Astrocyte of the spinal cord (primary cell): ENCODE results near the gene REX1BD.

Source experiments
- DNase-seq: peaks from one replicate; pipeline ENCODE4 v3.0.0; 2011; ENCODE audit warnings: low read depth, low spot score
- H3K4me3 ChIP-seq: 2 replicates; pipeline ENCODE4 v1.5.1; 2011; ENCODE audit warnings: low read depth, mild to moderate bottlenecking, low read length, moderate library complexity
- in situ Hi-C: cut with HindIII; loops from 2 replicates; pipeline ENCODE4 v1.10.0; 2017; ENCODE audit warnings: low sequenced_read_pairs
- TF ChIP-seq, protein P1 (sequence below): IDR thresholded peaks from 2 replicates; pipeline ENCODE4 v1.5.1; 2012; ENCODE audit warnings: low read depth, mild to moderate bottlenecking, low read length, inconsistent platforms

The REX1BD gene

DNA sequence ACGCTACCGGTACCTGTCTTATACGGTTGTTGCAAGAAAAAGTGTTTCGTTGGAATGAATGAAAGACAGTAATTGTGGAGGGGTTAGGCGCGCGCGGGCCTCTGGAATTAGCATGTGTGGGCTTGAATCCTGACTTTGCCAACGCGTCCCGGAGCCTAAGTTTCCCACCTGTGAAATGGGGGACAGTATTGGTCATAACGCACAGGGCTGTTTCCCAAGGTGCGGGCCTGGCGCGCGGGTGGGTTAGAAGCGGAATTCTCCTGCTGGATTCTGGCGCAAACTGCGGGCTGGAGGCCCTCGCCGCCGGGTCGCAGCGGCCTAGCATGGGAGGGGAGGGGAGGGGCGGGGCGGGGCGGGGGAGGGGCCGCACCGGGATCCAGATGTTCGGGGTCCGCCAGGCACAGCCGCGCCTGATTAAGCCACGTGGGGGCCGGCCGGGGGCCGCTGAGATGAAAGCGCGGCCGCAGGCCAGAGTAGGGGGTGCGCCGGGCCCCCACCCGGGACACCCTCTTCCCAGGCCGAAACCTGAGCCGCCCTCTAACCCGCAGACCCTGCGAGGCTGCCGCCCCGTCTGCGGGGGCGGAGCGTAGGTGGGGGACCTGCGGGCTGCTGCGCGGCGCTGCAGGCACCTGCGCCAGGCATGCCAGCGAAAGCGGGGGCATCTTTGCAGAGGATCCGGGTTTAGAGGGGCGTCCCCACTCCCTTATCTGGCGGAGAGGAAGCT lies 22.9 kb downstream of the REX1BD start:
- H3K4me3 ChIP-seq = no peak overlapping the region
- in situ Hi-C loops = no loop called here
- TF ChIP-seq, protein P1, sequence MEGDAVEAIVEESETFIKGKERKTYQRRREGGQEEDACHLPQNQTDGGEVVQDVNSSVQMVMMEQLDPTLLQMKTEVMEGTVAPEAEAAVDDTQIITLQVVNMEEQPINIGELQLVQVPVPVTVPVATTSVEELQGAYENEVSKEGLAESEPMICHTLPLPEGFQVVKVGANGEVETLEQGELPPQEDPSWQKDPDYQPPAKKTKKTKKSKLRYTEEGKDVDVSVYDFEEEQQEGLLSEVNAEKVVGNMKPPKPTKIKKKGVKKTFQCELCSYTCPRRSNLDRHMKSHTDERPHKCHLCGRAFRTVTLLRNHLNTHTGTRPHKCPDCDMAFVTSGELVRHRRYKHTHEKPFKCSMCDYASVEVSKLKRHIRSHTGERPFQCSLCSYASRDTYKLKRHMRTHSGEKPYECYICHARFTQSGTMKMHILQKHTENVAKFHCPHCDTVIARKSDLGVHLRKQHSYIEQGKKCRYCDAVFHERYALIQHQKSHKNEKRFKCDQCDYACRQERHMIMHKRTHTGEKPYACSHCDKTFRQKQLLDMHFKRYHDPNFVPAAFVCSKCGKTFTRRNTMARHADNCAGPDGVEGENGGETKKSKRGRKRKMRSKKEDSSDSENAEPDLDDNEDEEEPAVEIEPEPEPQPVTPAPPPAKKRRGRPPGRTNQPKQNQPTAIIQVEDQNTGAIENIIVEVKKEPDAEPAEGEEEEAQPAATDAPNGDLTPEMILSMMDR = no peak
- no peak for DNase-seq

DNA sequence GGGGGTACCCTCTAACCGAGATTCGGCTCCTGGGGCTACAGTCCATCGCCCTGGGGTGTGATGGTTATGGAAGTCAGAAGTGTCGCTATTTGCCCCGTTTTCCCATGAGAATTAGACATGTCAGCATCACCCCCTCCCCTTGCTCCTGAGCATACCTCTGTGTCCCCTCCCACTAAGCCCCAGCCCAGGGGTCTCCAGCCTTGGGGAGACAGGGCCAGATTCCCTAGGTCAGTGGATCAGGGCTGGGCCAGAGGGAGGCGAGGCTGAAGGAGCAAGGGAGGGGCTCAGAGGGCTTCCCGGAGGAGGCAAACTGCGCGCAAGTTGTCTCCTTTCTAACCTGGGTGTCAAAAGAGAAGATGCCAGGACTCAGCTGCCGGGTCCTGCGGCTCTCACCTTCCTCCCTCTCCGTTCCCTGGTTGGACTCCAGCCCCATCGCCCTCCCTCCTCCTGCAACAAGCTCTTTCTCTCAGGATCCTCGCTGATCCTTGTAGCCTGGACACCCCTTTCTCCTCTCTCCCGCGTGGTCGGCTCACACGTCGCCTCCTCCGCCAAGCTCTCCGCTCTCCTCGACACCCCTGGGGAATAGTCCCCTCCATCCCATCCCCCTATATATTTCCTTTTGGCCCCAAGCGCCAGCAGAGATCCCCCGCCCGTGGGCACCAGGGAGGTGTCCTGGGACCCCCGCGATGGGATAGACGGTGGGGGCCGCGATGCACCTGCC lies 23.6 kb downstream of the REX1BD start:
- H3K4me3 ChIP-seq = peak overlapping the region; percentile 6

DNA sequence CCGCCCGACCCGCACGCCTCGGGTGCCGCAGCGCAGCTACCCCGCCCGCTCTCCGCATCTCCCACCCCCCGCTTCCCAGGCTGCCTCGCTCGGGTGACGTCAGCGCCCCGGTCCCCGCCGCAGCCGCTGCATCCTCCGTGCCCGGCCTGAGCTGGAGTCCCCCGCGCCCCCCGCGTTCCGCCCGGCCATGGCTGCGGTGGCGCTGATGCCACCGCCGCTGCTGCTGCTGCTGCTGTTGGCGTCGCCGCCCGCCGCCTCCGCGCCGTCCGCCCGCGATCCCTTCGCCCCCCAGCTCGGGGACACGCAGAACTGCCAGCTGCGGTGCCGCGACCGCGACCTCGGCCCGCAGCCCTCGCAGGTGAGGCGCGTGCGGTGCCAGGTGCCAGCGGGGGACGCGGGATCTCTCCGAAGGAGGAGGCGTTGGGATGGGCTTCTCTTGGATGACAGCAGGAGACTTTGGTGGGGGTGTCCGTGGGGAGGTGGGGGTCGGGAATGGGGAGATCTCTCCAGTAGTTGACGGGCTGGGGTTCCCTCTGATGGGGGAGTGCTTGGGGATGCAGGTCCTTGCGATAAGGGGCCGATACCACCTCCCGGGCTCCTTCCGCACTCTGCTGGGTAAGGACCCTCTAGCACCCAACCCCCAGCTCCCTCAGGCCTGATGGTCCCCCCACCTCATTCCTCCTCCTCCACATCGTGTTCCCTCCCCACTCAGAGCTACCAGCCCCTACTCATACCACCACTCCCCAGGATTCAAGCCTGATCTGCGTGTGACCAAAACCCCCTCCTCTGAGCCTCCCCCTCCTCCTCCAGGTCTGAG lies 24.4 kb downstream of the REX1BD start, which contains the start of gene TMEM59L:
Gene TMEM59L, plus strand, starts transcription at position 99 of the 817 bp plus-strand sequence. Its CDS starts 89 bp downstream, at position 188.
- no peak for DNase-seq
- TF ChIP-seq, protein P1 = no peak
- H3K4me3 ChIP-seq = peak within 1 kb of the TSS; percentile 6
- in situ Hi-C loops = no loop called here

More for the DNA sequence above, 23.6 kb downstream of the REX1BD start:
- in situ Hi-C loops = no loop called here
- DNase-seq = no peak
- TF ChIP-seq, protein P1 = no peak

DNA sequence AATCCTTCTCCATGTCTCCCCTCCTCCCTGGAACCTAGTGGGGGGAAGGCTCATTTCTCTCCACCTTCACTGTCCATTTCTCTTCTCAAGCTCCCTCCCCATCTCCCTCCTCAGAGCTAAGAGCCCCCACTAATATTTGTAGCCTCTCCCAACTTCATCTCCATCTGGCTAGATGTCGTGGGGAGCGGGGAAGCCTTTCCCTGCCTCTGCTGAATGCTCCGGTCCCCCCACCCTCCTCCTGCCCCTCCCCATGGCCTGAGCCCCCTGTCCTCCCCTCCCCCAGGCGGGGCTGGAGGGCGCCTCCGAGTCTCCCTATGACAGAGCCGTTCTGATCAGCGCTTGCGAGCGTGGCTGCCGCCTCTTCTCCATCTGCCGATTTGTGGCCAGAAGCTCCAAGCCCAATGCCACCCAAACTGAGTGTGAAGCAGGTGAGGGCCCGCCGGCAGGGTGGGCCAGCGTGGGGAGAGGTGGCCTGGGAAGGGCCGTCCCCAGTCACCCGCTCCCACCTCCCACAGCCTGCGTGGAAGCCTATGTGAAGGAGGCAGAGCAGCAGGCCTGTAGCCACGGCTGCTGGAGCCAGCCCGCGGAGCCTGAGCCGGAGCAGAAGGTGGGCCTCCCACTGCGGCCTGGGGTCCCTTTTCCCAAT lies 25.1 kb downstream of the REX1BD start:
- in situ Hi-C loops = no loop called here
- DNase-seq = no peak
- H3K4me3 ChIP-seq = no peak overlapping the region
- TF ChIP-seq, protein P1 = no peak

DNA sequence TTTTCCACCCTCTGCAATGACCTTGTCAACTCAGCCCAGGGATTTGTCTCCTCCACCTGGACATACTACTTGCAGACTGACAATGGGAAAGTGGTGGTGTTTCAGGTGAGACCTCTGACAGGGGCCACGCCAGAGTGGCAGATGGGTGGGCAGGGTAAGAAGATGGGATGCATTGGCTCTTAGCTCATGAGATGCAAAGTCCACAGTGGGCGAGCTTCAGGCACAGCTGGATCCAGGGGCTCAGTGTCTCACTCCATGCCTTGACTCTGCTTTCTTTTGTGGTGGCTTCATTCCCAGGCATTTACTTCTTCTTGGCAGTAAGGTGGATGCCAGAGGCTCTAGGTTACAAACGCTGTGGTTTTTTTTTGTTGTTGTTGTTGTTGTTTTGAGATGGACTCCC lies 27.4 kb downstream of the REX1BD start:
- in situ Hi-C loops = no loop called here

More for the DNA sequence above, 27.4 kb downstream of the REX1BD start:
- TF ChIP-seq, protein P1 = no peak
- DNase-seq = no peak
- H3K4me3 ChIP-seq = no peak overlapping the region
